ENCODE results near the gene TRPV4.

The TRPV4 gene

DNA sequence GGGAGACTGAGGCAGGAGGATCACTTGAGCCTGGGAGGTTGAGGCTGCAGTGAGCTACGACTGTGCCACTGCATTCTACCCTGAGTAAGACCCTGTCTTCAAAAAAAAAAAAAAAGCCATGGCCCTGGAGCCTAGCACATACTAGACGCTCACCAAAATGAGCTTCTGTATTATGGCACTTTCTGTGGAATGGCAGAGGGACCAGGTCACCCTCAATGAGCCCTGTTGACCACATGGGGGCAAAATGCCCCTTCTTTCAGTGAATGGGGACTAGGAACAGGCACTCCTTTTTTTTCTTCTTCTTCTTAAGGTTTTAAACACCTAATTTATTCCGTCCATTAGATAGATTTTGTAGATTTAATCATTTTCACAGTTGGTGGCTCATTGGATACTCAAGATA lies 69.1 kb downstream of the TRPV4 start:
- no peak for DNase-seq (ENCODE audit: low read depth in 1 of 2, low spot score in 1 of 2)

DNA sequence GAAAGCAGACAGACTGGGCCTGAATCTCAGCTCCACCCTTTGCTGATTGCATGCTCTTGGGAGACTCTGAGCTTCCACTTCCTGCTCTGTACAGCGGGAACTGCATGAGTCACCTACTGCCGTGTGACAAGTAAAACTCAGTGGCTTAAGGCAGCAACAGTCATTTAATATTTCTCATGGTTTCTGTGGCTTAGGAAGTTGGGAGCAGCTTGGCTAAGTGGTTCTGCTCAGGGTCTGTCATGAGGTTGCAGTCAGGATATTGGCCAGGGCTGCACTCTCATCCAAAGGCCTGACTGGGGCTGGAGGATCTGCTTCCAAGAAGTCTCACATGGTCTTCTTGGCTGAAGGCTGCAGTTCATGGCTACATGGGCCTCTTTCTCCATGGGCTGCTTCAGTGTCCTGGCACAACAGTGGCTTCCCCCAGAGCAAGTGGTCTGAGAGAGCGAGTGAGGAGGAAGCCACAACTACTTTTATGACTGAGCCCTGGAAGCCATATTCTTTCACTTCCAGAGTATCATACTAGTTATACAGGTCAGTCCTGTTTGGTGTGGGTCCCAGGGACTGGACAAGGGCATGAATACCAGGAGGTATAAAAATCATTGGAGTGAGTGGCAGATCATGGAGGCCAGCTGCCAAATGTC lies 69.9 kb downstream of the TRPV4 start:
- no peak for DNase-seq (ENCODE audit: low read depth in 1 of 2, low spot score in 1 of 2)

DNA sequence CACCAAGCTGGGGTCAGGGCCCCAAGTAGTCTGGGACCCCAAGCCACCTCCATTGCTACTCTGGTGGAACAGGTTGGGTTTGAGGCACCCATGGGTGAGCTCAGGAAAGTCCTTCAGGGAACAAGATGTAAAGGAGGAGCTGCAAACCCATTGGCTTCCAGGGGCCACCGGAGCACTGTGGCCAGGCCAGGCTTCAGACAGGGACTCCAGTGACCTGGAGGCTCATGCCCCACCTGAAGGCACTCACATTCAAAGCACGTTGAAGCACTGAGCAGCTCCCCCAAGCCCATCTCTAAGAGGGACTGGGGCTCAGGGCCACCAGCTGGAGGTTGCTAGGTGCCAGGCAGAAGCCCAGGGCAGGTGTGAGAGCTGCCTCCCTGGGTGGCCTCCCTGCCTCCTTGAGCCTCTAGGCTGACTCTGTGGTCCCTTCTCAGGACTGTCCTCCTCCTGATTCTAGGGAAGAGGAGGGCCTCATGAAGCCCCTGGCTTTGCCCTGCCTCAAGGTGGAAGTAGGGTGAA lies 70.5 kb downstream of the TRPV4 start:
- DNase-seq (ENCODE audit: low read depth in 1 of 2, low spot score in 1 of 2) = no peak

DNA sequence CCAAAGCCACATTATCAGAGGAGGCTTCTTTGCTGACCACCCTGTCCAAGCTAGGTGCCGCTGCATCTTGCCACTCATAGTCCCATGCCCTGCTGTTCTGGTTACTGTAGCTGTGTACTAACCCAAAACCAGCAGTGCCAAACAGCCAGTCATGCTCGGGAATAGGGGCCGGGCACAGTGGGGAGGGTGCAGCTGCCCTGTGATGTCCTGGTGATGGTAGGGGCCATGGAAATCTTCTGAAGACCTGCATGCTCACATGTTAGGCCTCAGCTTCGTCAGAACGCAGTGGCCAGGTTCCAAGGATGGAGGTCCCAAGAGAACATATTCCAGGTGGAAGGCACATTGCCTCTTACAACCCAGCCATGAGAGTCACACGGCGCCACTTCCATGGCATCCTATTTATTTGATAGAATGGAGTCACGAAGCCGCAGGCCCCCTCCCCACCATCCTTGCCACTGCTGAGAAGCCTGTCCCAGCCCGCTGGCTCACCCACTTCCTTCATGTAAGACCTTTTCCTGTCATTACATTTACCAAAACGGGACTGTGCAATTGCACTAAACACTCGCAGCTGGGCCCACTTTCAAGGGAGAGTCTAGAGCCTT lies 71.0 kb downstream of the TRPV4 start:
- no peak for DNase-seq (ENCODE audit: low read depth in 1 of 2, low spot score in 1 of 2)

DNA sequence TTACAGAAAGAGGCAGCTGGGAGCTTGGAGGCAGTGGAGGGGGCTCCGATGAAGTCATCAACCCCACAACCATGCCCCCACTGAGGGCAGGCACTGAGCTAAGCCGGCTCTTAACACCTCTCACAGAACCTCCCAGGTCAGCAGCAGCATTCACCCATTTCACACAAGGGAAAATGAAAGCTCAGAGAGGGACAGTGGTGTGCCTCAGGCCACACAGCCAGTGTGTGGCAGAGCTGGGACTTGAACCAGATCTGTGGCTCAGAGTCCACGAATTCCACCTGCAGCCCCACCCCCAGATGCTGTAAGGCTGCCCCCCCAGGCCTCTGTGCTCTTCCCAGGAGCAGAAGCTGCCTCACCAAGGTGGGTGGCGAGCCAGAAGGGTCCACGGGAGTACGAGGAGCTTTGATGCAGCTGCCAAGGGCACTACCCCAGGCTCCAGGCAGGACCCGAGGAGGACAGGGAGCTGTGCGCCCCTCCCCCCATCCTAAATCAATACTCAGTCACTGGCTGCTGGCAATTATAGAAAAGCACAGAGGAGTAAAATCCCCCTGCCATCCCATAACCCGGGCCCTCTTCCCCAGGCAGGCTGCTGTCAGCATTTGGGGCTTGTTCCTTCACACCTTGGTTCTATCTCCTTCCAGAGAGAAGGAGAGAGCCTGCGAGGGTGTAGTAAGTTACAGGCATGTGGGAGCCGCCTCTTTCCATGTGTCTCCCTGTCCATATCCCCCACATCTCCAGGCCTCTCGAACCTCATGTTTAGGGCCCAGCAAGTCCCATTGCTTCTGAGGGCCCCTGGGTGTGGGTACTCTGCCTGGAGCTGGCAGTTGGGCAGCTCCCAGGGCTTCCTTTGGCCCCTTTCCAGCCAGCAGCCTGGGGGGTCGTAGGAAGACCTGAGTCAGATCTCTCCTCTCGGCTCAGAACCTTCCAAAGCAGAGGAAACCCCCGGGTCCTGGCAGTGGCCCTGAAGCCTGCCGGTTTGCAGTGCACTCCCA lies 72.0 kb downstream of the TRPV4 start:
- DNase-seq (ENCODE audit: low read depth in 1 of 2, low spot score in 1 of 2) = no peak

DNA sequence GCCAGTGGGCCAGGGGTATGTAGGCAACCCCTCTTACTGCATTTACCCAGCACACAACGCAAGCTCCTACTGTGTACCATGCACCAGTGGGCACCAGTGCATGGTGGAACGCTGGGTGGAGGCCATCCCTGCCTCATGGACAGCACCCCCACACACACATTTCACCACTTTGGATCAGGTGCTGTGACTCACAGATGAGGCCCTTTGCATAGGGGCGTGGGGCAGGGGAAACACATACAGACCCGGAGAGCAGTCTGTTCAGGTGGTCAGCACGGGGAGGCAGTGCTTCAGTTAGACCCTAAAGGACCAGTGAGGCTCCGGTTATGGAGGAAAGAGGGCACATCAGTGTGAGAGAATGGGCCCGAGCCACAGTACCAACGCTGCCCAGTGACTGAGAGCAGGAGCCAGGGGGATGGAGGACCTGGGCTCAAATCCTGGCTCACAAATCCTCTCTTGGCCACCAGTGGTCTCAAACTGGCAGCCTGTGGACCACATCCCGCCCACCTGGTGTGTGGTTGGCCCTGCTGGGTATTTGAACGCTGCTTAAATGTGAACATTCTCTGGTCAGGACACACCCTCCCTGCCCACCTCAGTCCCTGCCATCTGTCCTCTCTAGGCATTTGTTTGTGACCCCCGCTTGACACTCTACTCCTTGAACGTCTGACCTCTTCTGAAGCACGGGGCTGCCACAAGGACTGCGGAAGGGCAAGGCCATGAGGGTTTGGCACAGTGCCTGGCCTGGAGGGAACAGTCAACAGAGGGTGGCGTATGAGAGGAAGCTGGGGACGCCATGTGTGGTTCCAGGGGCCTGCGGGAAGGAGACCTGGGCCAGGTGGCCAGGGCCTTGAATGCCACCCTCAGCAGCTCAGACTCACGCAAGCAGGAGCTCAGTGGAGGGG lies 72.9 kb downstream of the TRPV4 start:
- DNase-seq (ENCODE audit: low read depth in 1 of 2, low spot score in 1 of 2) = no peak

DNA sequence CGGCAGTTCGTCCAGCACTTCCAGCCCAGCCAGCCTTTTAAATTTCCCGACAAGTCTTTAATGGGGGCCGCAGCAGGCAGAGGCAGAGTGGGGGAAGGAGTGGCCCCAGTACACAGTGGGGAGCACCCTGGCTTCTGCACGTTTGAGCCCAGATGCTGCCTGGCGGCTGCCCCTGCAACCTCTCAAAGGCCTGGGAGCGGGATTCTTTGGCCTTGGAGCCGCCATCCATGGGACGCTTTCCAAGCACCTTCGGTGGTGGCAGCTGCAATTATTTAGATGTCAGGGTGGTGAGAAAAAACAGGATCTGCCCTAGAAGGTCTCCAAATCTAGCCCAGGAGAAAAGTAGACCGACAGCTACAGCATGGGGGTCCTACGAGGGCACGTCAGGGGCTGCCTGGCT lies 73.6 kb downstream of the TRPV4 start:
- DNase-seq (ENCODE audit: low read depth in 1 of 2, low spot score in 1 of 2) = no peak

DNA sequence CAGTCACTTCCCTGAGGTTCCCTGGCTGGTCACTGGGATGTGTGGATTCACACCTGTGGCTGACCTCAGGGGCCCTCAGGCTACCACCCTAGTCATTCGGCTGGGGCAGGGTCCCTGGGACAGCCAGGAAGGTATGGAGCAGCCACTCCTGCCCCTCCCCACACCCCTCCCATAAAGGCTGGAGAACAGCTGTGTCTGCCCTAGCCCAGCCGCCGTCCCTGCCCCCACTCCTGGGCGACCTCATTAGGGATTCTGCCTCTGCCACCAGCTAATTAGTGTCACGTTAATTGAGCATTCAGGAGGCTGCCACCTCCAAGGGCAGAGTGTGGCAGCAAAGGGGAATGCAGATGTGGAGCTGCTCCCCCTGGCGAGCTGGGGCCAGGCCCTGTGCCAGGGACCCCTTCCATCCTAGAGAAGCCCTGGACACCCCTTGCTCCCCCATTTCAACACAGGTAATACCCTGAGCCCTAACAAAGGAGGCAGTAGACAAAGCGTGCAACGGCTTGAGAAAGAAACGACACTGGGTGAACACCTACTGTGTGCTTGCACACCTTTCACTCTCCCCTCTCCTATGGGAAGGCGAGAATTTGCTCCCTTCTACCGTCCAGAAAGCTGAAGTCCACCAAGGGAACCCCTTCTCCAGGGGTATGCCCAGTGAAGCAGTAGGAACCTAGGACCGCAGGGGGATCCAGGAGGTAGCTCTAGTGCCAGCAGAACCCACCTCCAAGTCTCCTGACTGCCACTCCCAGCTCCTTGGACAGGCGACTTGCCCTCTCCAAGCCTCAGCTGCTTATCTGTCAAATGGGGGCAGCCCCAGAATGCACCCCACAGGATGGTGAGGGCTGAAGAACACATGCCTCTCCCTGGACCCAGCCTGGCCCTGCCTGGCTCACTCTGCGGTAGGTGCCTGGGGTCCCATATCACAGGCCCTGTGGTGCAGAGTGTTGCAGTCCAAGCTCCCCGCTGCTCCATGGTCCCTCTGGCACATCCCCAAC lies 74.5 kb downstream of the TRPV4 start:
- no peak for DNase-seq (ENCODE audit: low read depth in 1 of 2, low spot score in 1 of 2)

DNA sequence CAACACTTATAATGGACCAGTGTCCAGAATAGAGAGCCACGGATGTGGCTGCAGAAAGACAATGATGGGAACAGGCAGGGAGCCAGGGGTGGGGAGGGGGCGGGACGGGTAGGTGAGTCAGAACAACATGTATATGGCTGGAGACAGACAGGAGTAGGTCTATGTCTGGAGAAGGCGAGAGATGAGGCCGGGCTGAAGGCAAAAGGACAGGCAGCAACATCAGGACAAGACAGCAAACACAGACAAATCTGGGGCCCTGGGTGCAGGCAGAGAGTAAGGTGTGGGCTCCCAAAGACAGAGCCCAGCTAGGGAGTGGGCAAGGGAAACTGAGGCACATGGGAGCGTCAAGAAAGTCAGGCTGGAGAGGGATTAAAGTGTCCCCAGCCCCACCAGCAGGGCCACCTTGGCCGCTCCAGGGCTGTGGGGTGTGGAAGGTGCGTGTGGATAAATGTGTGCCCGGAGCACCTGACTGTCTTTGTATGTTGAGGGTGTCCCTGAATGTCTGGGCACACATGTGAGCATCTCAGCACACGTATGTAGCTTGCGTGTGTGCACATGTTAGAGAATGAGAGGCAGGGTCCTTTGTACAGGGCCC lies 75.4 kb downstream of the TRPV4 start:
- no peak for DNase-seq (ENCODE audit: low read depth in 1 of 2, low spot score in 1 of 2)

DNA sequence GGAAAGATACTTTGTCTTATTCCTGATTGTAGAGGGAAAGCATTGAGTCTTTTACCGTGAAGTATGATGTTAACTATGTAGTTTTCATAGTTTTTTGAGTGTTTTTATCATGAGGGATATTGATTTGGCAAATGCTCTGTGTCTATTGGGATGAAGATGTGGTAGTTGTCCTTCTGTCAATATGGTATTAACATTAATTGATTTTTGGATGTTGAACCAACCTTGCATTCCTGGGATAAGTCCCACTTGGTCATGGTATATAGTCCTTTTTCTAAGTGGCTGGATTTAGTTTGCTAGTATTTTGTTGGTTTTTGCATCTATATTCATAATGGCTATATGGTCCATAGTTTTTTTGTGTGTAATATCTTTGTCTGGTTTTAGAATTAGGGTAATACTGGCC lies 76.7 kb downstream of the TRPV4 start:
- no peak for DNase-seq (ENCODE audit: low read depth in 1 of 2, low spot score in 1 of 2)

DNA sequence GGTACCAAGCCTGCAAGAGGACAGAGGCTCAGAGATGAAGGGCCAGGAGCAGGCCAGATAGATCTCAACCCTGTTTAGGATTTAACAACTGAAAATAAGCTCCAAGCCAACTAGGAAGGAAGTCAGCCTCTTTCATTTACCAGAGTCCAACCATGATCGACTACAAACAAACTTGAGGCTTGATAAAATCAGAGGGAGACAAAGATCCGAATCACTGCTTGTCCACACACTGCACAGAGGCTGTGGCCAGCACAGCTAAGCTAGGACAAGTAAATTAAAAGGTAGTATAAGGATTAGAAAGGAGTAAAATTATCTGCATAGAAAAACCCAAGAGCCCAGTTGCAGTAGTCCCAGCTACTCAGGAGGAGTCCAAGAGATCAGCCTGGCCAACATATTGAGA lies 79.2 kb downstream of the TRPV4 start:
- DNase-seq (ENCODE audit: low read depth in 1 of 2, low spot score in 1 of 2) = no peak

DNA sequence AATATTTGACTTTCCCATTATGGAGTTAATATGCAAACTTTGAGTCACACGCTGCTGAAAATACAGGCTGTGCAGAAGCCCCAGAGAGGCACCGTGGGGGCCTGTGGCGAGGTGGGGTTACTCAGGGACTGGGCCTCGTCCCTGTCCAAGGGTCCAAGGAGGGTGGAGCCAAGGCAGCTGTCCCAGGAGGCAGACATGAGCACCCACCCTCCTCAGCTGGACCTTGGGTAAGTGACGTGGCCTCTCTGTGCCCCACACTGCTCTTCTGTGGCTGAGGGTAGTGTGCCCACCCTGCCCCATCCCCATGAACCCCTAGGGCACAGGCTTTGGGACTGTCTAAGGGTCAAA lies 80.2 kb downstream of the TRPV4 start:
- no peak for DNase-seq (ENCODE audit: low read depth in 1 of 2, low spot score in 1 of 2)

DNA sequence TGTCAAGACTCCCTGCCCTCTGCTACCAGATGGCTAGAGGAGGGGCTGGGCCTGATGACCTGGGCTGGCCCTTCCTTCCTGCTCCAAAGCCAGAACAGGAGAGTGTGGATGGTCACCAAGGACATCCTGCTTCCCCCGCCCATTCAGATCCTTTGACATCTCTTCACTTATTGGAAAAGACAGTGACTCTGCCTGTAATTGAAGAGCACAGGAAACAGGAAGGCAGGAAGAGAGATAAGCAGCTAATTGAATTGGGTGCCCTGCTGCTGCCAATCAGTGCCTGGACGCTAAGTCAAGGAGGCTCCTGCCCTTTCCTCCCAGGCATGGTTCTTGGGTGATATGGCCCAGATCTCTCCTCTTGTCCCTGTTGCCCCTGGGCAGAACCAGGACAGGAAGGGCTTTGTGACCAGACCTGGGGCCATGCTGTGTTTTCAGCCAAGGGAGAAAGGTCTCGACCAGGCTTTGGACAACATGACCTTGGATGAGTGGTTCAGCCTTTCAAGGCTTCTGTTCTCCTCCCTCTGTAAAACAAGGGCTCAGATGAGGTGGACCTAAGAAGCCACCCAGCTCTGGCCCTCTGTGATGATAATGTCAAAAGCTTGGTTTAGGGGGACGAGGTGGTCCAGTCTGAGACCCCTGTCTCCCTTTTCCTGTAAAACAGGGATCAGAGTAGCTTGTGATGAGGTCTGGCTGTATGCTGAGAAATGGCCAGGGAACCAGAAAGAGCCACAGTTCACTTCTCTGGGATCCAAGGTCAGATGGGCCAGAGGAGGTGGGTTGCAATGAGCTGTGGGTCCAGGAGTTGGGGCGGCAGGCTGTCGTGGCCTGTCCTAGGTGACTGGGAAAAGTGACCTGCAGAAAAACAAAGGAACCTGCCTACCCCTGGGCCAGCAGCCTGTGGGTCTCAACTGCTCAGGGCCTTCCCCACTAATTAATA lies 80.8 kb downstream of the TRPV4 start:
- DNase-seq (ENCODE audit: low read depth in 1 of 2, low spot score in 1 of 2) = no peak

DNA sequence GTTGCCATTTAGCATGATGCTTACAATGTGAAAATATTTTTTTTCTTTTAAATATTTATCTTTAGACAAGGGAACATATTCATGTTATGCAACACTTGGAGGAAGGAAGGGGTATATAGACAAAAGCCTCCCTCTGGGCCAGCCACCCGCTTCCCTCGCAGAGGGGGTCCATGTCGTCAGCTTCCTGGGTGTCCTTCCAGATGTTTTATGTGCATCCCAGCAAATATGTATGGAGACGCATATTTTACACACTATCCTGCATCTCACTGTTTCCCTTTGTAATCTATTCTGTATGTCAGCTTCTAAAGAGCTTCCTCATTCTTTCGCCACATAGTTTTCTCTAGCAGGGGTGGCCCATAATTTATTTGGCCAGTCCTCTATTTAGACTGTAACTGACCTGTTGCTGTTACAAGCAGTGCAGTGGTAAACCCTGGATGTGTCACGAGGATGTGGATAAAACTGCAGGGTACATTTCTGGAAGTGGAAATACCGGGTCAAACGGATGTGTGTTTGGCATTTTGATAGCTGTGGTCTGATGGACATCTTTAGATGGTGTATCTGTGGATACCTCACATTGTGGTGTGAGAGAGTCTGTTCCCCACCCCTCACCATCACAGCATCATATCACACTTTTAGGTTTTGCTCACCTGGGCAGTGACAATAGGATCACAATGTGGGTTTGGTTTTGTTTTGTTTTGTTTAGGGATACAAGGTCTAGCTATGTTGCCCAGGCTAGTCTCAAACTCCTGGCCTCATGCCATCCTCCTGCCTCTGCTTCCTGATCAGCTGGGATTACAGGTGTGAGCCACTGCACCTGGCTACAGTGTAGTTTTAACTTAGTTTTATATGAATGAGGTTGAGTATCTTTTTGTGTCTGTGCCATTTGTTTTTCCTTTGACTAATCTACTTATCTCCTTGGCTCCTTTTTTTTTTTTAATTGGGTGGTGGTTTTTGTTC lies 87.9 kb downstream of the TRPV4 start:
- DNase-seq (ENCODE audit: low read depth in 1 of 2, low spot score in 1 of 2) = no peak

DNA sequence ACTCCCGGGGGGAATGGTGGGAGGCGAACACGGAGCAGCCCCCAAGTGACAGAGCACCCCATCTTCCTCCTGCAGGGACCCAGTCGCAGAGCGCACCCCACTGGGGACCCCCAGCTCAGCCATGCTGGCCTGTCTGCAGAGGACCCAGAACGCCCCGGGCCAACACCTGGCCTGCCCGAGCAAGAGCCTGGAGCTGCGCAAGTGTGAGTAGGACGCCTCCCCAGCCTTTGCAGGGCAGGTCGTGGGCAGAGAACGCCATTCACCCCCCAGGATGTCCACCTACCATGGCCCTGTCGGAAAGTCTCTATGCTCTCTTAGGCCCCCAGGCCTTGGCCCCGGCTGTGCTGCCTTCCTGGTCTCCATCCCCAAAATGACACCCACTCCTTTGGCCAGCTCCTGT lies 89.2 kb downstream of the TRPV4 start:
- no peak for DNase-seq (ENCODE audit: low read depth in 1 of 2, low spot score in 1 of 2)

DNA sequence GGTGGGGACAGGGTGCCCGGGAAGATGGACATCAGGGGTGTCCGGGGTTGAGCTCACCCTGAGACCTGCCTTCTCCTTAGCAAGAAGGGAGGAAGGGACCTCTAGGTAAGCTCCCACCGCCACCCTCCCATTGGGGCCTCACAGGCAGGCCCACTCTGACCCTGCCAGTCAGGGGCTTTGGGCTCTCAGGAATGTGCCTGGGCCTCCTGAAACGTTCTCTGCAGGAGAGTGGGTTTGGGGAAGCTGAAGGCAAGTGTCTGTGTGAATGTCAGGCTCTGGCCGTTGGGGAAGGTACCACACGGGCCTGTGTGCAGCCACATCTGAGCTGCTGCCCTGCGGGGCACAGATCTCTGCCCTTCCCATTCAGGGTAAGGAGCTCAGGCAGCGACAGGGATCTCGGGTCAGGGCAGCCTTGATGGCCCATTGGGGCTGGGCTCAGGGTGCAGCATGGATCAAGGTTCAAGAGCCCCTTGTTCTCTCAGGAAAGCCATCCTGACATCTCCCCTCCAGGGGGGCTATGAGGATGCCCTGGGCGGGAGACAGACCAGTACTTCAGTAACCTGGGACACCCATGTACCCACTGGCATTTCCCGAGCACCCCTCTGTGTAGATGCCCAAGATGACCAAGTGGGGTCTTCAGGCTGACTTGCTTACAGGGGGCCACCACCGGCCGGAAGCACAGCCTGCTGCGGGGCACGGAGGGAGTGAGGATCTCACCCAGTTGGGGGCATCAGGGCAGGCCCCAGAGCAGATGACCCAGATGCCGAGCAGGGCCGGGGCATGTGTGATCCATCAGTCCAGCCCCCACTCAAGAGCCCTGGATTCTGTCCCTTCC lies 89.9 kb downstream of the TRPV4 start:
- DNase-seq (ENCODE audit: low read depth in 1 of 2, low spot score in 1 of 2) = no peak
